ENCODE data around the gene ARGLU1. TPM values are rescaled to one million over a fixed set of nuclear protein-coding genes. Genes with fewer than 3 reads are reported as not detected.

Gene ARGLU1
- total RNA-seq, 4 donors from 2014 or later: 95.4 to 233 (median 126) TPM

DNA sequence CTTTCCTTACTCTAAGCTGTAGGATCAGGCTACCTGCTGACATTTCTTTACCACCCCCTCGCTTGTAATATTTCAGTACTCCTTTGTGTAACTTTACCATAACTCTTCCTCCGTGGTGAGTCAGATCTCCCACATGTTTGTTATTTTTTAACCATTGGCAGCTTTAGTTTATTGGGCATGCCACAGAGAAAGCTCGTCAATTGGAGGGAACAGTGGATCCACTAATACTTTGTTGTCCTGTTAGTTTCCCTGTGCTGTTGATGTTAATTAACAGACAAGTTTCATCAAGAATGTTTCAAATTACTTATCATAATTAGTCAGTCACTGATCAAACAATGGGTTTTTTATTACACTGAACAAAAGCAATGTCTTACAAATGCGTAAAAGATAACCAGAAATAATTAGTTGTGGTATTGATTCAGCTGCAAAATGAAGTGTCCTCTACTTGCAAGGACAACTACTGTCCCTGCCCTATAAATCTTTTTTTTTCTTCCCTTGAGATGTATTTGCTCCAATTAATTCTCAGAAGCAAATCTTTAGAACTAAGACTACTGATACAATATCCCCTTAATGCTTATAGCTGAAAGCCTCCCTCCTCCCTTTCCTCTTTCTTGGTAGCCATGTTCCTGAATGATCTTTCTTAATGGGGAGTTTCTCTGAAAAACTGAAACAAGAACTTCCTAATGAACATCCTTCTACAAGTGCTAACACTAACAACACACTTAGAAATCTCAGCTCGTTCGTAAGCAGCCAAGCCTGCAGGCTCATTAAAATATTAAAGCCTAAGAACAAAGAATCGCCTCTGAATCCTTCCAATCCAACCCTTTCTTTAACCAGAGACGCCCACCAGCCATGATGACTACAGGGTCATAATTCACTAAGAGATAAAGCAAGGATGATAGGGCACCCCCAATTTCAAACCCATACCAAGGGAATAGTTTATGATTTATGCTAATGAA, 54.6 kb downstream of the ARGLU1 start:
- H3K27ac ChIP-seq: no peak overlapping the region
- no peak for TF ChIP-seq POLR2A (IDR thresholded peaks at IDR 0.05)
- TF ChIP-seq, protein P1, sequence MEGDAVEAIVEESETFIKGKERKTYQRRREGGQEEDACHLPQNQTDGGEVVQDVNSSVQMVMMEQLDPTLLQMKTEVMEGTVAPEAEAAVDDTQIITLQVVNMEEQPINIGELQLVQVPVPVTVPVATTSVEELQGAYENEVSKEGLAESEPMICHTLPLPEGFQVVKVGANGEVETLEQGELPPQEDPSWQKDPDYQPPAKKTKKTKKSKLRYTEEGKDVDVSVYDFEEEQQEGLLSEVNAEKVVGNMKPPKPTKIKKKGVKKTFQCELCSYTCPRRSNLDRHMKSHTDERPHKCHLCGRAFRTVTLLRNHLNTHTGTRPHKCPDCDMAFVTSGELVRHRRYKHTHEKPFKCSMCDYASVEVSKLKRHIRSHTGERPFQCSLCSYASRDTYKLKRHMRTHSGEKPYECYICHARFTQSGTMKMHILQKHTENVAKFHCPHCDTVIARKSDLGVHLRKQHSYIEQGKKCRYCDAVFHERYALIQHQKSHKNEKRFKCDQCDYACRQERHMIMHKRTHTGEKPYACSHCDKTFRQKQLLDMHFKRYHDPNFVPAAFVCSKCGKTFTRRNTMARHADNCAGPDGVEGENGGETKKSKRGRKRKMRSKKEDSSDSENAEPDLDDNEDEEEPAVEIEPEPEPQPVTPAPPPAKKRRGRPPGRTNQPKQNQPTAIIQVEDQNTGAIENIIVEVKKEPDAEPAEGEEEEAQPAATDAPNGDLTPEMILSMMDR (IDR thresholded peaks at IDR 0.05): no peak
- peaks cover 0 to 17% (median 0%) of the 10 kb centered on the region in 3 donors for H3K36me3 ChIP-seq
- no peak overlapping the region for H3K4me3 ChIP-seq
- no peaks in the 10 kb centered on the region for H3K9me3 ChIP-seq
- no peak for DNase-seq
- no peaks in the 10 kb centered on the region for H3K27me3 ChIP-seq
- no peaks in the 10 kb centered on the region for H3K4me1 ChIP-seq

DNA sequence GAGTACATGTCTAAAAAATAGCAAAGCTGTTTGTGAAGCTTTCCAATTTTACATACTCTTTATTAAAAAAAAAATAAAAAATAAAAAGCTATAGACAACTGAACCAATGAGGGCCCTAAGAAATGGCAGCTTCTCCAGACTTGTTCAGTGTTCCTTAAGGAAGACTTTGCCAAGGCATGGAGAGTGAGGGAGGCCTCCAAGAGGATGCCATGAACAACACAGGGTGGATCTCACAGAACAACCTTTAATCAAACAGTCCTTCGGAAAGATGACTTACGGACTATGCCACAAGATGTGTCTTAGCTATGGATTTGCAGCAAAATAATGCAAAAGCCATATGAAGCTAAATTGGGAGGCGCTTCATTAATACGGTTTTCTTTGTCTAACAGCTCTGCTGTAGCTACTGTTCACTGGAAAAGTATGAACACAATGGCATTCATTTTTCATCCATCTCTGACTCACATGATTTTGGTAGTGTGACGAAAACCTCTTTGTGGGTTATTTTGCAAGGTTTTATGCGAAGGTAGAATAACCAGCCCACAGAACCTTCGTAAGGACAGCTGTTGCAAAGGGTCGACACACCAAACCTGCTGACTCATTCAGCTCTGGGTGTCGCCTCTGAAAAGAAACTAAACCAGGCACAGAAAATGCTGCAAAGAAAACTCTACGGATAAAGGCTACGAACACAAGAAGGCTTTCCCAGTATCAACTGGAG, 60.2 kb downstream of the ARGLU1 start:
- no peak for DNase-seq
- Histone ChIP-seq H3K4me1 (no peaks in the 10 kb centered on the region), H3K9me3 (no peaks in the 10 kb centered on the region), H3K27me3 (no peaks in the 10 kb centered on the region), H3K27ac (no peak overlapping the region), H3K4me3 (no peak overlapping the region), H3K36me3 (peaks cover 0 to 31% (median 0%) of the 10 kb centered on the region in 3 donors)
- no peak for TF ChIP-seq POLR2A (IDR thresholded peaks at IDR 0.05)
- TF ChIP-seq, protein P1 (IDR thresholded peaks at IDR 0.05): no peak

DNA sequence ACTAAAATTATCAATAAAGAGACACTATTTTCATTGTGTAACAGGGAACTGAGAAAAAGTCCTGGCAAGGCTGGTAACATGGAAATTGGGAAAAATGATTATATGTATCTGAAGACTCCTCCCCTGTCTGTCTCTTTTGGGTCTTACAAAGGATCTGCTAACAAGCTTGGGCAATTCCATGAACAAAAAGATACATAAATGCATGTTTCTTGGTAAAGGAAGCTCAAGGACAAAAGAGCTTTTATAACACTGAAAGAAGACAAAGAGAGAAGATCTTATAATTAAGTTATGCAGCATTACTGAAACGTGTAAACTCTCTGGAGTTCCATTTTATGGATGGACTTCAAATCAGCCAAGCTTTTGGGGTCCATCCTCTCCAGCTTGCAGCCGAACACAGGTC, 61.7 kb downstream of the ARGLU1 start:
- no peak overlapping the region for H3K27ac ChIP-seq
- no peaks in the 10 kb centered on the region for H3K4me1 ChIP-seq
- no peak overlapping the region for H3K4me3 ChIP-seq
- H3K27me3 ChIP-seq: no peaks in the 10 kb centered on the region
- H3K9me3 ChIP-seq: no peaks in the 10 kb centered on the region
- TF ChIP-seq POLR2A (IDR thresholded peaks at IDR 0.05): no peak
- TF ChIP-seq, protein P1 (IDR thresholded peaks at IDR 0.05): no peak
- peaks cover 0 to 31% (median 0%) of the 10 kb centered on the region in 3 donors for H3K36me3 ChIP-seq
- no peak for DNase-seq

DNA sequence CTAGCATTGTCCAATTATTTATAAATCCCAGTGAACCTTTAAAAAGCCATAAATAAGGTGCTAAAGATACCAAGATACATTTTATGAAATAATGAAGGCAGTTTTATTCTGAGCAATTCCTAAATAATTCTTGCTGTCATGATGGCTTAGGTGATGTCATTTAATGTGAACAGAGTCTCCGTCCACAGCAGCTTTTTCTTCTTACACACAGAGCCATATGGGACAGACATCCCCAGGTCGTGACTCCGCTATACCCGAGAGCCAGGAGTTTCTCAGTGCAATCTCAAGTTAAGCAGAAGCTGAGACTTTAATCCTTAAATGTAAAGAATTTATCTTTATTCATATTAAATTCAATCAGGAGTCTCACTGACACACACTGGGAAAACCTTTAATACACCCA, 62.2 kb downstream of the ARGLU1 start:
- H3K36me3 ChIP-seq: peaks cover 0 to 28% (median 0%) of the 10 kb centered on the region in 3 donors
- H3K27ac ChIP-seq: no peak overlapping the region
- H3K27me3 ChIP-seq: no peaks in the 10 kb centered on the region
- no peak overlapping the region for H3K4me3 ChIP-seq
- DNase-seq: no peak
- H3K4me1 ChIP-seq: no peaks in the 10 kb centered on the region
- TF ChIP-seq POLR2A (IDR thresholded peaks at IDR 0.05): no peak
- TF ChIP-seq, protein P1 (IDR thresholded peaks at IDR 0.05): no peak
- no peaks in the 10 kb centered on the region for H3K9me3 ChIP-seq

DNA sequence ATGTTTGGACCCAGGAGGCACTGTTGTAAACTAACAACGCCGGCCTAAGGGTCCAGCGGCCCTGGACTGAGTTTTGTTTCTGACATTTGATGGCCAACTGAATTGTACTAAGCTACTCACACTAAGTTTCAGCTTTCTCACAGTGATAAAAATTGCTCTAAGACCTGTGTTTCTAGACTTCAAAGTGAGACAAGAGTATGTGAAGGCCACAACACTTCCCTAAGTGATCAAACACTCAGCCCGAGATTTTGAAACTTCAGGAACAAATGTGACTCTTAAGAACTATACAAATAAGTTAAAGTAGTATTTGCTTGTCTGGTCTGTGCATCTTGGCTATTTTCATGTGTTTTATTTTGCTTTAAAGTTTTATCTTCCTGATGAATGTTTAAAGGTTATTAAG, 62.6 kb downstream of the ARGLU1 start:
- peaks cover 0 to 24% (median 0%) of the 10 kb centered on the region in 3 donors for H3K36me3 ChIP-seq
- H3K27me3 ChIP-seq: no peaks in the 10 kb centered on the region
- no peaks in the 10 kb centered on the region for H3K4me1 ChIP-seq
- TF ChIP-seq, protein P1 (IDR thresholded peaks at IDR 0.05): no peak
- no peak for TF ChIP-seq POLR2A (IDR thresholded peaks at IDR 0.05)
- DNase-seq: no peak
- H3K9me3 ChIP-seq: no peaks in the 10 kb centered on the region
- H3K27ac ChIP-seq: no peak overlapping the region
- H3K4me3 ChIP-seq: no peak overlapping the region
